Astrocyte (in vitro differentiated cells and primary cell): ENCODE measurements around the gene KLC3.
"Not testable (repeated sequence)": the region's sequence is repeated elsewhere in the genome, so short reads cannot be mapped to it uniquely, and the experiment has no call there.

Experiments used
- CTCF ChIP-seq: IDR thresholded peaks from 2 replicates; pipeline ENCODE4 v1.5.1; 2011; ENCODE audit warnings: low read depth, mild to moderate bottlenecking, inconsistent platforms, low read length, moderate library complexity; ENCODE audit not compliant: insufficient read depth
- EZH2 ChIP-seq: IDR thresholded peaks from 2 replicates; pipeline ENCODE4 v1.6.1; 2012; ENCODE audit warnings: mild to moderate bottlenecking, low read length, inconsistent platforms; ENCODE audit not compliant: insufficient read depth

GRCh38 chr19:45309322-45309721, 31.2 kb upstream of the KLC3 start:
- TF ChIP-seq CTCF, EZH2: not testable (repeated sequence)
